CD4-positive, alpha-beta T cell treated with Interleukin-15 for 1 hour (primary cell): Measurements from ENCODE around the gene ZCCHC2.

ENCODE experiments used
- DNase-seq: peaks from one replicate; pipeline ENCODE4 v3.0.0-alpha.2; 2020

The ZCCHC2 gene

DNA sequence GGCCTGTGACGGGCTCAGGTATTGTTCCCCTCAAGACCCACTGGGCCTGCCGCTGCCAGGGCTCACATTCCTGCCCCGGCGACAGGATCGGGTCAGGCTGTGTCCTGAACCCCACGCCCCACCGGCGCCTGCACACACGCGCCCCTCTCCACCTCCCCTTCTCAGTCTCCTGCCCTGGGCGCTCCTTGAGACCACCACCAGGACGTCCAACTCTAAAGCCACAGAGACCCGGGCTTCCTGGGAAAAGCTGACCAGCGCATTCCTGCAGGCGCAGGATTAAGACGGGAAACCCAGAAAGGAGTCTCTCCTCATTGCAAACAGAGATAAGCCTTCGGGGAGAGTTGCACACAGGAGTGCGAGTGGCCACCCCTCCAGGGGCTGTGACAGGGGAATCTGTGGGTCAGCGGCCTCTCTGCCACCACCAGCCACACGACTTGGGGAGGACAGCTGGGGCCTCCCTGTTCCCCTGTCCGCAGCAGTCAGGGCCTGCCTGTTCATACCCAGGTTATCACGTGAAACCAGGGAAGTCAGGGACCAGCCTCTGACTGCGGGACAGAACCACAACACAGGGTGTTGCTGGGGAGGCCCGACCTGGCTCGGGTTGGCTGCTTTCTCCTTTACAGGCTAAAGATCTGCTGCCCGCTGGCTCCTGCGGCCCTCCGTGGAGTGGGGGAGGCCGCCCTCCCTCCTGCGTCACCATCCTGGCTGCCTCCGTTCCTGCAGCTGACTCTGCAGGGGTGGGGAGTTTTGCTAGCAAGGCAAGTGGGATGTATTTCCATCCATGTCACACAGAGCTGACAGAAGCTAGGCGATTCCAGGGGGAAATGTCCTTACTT lies 88.8 kb downstream of the ZCCHC2 start:
- DNase-seq = no peak

DNA sequence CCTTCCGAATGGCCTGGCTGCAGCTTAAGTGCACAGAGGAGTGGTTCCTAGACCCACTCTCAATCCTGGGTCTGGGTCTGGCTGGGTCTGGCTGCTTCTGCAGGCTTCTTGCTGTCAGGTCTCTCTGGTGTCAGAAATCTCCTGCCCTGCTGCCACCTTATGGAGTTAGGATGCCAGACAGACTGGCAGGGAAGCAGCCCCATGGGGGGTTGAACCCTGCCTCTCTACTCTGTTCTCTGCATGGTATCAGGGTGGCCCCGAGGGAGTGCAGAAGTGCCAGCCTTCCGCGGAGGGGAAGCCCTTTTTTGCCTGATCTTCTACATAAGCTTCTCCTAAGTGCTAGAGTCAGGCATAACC lies 89.4 kb downstream of the ZCCHC2 start:
- no peak for DNase-seq

DNA sequence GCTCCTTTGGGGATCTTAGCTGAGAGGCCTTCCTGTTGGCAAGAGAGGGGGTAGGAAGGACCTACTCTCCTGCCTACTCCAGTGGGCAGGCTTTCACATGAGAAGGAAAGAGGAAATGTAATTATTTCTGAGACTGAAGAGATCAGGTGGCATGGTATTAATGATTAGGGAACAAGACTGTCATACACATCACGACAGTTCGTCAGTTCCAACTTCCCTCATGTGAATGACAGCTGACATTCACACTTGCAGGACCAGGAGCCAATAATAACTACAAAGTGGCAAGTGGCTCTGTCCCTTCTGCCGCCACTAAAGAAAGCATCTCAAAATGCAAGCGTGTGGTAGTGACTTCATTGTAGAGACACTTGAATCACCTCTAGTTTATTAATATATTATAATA lies 90.0 kb downstream of the ZCCHC2 start:
- DNase-seq = no peak

DNA sequence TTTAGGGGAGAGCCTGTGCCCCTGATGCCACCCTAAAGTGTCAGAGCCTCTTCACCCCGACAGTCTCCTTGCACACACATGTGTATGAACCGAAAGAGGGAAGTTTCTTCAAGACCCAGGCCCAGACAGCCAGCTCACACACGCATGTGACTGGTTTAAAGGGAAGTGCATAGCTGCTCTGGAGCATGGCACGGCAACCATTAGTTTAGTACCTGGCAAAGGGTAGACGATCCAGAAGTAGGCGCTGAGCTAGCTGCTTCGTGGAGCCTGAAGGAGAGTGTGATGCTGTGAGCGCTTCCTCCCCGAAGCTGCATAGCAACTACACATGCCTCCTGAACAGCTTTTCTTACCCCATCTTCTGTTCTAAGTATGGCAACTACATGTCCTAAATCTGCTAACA lies 91.7 kb downstream of the ZCCHC2 start:
- DNase-seq = no peak

DNA sequence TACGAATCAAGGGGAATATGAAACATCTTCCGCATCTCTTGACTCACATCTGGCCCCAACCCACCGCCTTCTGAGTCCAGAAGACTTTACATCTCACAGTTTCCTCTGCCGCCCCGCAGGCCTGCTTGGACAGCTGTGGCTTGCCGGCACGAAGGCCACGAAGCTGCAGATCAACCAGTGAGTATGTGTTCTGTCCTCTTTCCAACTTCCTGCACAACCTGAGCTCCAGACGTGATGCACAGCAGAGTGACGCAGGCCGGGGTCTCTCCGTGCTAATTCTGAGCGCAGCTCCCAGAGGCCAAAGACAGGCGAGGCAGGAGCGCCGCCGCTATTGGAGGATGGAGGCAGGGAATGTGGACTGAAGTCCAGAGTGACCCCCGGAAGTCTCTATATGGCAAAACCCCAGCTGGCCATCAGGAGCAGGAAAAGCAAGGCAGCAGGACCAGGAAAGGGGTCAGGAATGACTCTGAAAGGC lies 93.5 kb downstream of the ZCCHC2 start:
- DNase-seq = no peak

DNA sequence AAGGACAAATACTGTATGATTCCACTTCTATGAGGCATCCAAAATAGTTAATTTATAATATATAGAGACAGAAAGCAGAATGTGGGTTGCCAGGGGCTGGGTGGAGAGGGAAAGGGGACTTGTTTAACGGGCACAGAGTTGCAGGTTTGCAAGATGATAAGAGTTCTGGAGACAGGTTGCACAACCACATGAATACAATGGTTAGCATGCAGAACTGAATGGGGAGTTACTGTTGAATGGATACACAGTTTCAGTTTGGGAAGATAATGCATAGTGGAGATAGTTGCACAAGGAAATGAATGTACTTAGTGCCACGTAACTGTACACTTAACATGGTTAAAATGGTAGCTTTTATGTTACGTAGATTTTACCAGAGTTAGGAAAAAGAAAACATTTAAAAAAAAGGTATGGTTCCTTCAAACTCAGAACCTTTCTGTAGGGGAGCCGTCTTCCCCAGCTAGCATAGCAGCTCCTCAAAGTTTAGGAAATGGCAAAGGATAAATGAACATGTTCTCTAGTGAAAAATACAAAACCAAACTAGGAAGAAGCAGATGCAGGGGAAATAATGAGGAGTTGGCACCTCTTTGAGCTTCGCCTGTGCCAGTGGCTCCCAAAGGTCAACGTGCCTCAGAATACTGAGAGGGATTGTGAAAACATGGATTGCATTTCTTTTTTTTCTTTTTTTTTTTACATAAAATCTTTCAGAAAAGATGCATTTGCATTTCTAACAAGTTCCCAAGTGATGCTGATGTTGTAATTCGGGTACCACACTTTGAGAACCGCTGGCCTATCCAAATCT lies 95.2 kb downstream of the ZCCHC2 start:
- no peak for DNase-seq

DNA sequence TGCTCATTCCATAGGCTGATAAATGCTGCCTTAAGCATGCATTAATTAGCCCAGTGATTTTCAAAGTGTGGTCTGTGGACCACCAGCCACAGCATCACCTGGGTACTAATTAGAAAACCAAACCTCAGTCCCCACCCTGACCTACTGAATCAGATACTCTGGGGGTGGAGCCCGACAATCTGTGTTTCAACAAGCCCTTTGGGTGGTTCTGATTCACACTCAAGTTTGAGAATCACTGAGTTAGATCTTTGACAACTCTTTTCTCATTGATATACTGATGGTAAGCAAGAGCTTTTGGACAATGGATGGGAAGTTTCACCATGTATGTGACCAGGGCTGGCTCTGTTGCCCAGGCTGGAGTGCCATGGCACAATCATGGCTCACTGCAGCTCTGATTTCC lies 95.9 kb downstream of the ZCCHC2 start:
- no peak for DNase-seq

DNA sequence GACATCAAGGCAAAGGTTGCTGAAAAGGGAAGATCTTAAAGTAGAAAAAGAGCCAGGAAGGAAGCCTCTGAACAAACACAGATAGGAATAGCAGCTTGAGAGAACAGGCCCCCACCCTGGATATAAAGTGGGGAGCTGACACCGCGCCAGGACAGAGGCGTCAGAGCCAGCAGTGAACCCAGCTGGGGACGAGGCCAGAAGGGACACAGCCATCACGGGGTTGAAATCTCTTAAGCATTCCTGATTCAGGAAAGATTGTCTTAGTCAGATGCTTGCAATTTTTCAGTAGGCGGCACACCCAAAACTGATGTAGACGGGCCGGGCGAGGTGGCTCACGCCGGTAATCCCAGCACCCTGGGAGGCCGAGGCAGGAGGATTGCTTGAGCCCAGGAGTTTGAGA lies 98.7 kb downstream of the ZCCHC2 start:
- DNase-seq = no peak

DNA sequence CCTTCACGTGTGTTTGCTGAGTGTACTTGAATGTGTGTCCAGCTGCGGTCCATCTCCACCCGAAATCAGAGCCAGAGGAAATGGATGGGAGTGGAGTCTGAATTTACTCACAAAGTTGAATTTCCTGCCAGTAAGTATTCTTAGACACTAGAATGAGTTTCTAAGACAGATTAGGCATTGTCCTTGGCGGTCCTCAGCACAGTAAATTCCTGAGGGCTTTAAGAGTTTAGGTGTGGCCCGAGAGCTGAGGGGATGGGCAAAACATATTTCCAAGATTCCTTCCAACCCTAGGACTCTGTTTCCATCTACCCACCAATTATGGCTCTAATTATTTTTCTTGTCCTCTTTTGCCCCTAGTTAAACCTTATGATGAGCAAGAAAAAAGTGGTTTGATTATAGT lies 102.2 kb downstream of the ZCCHC2 start:
- DNase-seq = no peak
